Bronchial epithelial cell (primary cell): ENCODE results near the gene NFIA. TPM values are rescaled to one million over a fixed set of nuclear protein-coding genes. Genes with fewer than 3 reads are reported as not detected.

ENCODE experiments used
- DNase-seq: peaks from one replicate; pipeline ENCODE4 v3.0.0-alpha.2; 2010; ENCODE audit warnings: low read depth
- FAIRE-seq: peaks from 2 replicates; lab custom pipeline; 2011; peaks lifted over from hg19 to GRCh38; lab: Jason Lieb, UNC
- H3K27me3 ChIP-seq: 2 replicates; pipeline ENCODE4 v1.5.1; 2011; ENCODE audit warnings: low read length; ENCODE audit not compliant: control insufficient read depth, insufficient read depth
- H3K36me3 ChIP-seq: 2 replicates; pipeline ENCODE4 v1.5.1; 2011; ENCODE audit warnings: low read length; ENCODE audit not compliant: control insufficient read depth, insufficient read depth
- H3K4me3 ChIP-seq: 2 replicates; pipeline ENCODE4 v1.5.1; 2011; ENCODE audit warnings: mild to moderate bottlenecking, low read depth, low read length, control low read depth
- CTCF ChIP-seq: IDR thresholded peaks from 2 replicates; pipeline ENCODE4 v1.5.1; 2011; ENCODE audit warnings: mild to moderate bottlenecking, moderate library complexity, low read length, control low read depth, inconsistent platforms; ENCODE audit not compliant: insufficient read depth, severe bottlenecking
- total RNA-seq: library from RNA; depleted of rRNA; stranded (reverse); fragments of >200 nt; gene quantifications from 2 replicates; pipeline ENCODE4 v1.2.1, GENCODE V29; 2014

The NFIA gene
- total RNA-seq, 1 donor from 2014 or later = 7.4 TPM

GRCh38 chr1:61433646-61434045, 351.3 kb downstream of the NFIA start:
- no peaks in the 10 kb centered on the region for H3K27me3 ChIP-seq
- no peak overlapping the region for H3K4me3 ChIP-seq
- DNase-seq (no peak), FAIRE-seq (no peak)
- no peaks in the 10 kb centered on the region for H3K36me3 ChIP-seq
- TF ChIP-seq CTCF = no peak

- TF ChIP-seq CTCF = no peak
- H3K36me3 ChIP-seq = no peaks in the 10 kb centered on the region
- no peak overlapping the region for H3K4me3 ChIP-seq
- H3K27me3 ChIP-seq = no peaks in the 10 kb centered on the region
- FAIRE-seq = peak; percentile 32
- DNase-seq = peak; percentile 88
Measured at GRCh38 chr1:61434276-61434675, 351.9 kb downstream of the NFIA start.

GRCh38 chr1:61435226-61435625, 352.9 kb downstream of the NFIA start:
- no peaks in the 10 kb centered on the region for H3K36me3 ChIP-seq
- no peak overlapping the region for H3K4me3 ChIP-seq
- no peaks in the 10 kb centered on the region for H3K27me3 ChIP-seq
- no peak for DNase-seq
- TF ChIP-seq CTCF = no peak
- FAIRE-seq = no peak

- no peaks in the 10 kb centered on the region for H3K27me3 ChIP-seq
- no peak for DNase-seq
- FAIRE-seq = no peak
Measured at GRCh38 chr1:61436016-61436415, 353.7 kb downstream of the NFIA start.

GRCh38 chr1:61436491-61437120, 354.2 kb downstream of the NFIA start:
- peak; percentile 24 for DNase-seq
- TF ChIP-seq CTCF = no peak
- FAIRE-seq = peak; percentile 58
- Histone ChIP-seq H3K4me3 (no peak overlapping the region), H3K27me3 (no peaks in the 10 kb centered on the region), H3K36me3 (no peaks in the 10 kb centered on the region)

More at GRCh38 chr1:61436016-61436415, 353.7 kb downstream of the NFIA start:
- no peak overlapping the region for H3K4me3 ChIP-seq
- no peaks in the 10 kb centered on the region for H3K36me3 ChIP-seq
- no peak for TF ChIP-seq CTCF

- FAIRE-seq = no peak
- H3K4me3 ChIP-seq = no peak overlapping the region
- no peak for TF ChIP-seq CTCF
- no peaks in the 10 kb centered on the region for H3K36me3 ChIP-seq
- no peak for DNase-seq
- no peaks in the 10 kb centered on the region for H3K27me3 ChIP-seq
Measured at GRCh38 chr1:61439234-61439633, 356.9 kb downstream of the NFIA start.
